GM12878 (cell line): ENCODE results near the gene CRELD2.

Experiments used
- CEBPB ChIP-seq, 2 experiments: fragments of 150-350 bp in 1 of 2; IDR thresholded peaks; 2 replicates each; pipeline ENCODE4 v1.6.1; 2012 to 2014; ENCODE audit warnings: low read depth in 2 of 2, low read length in 2 of 2, borderline replicate concordance in 1 of 2, inconsistent platforms in 1 of 2
- CREM ChIP-seq: IDR thresholded peaks from 2 replicates; pipeline ENCODE4 v1.6.1; 2014; ENCODE audit warnings: antibody characterized with exemption, low read depth
- CTCF ChIP-seq, 3 experiments: IDR thresholded peaks in 2 of 3; conservative IDR thresholded peaks in 1 of 3; 2 replicates each; pipeline ENCODE4 v1.5.1; 2011; ENCODE audit warnings: low read depth in 3 of 3, low read length in 3 of 3, mild to moderate bottlenecking in 3 of 3, control low read depth in 2 of 3, moderate library complexity in 2 of 3, inconsistent platforms in 1 of 3, mixed read lengths in 1 of 3; ENCODE audit not compliant: control insufficient read depth in 2 of 3, insufficient read depth in 1 of 3; ENCODE audit errors: extremely low read depth in 1 of 3
- EP300 ChIP-seq, 2 experiments: fragments of 150-350 bp in 1 of 2; IDR thresholded peaks; 2 replicates each; pipeline ENCODE4 v1.6.1; 2011 to 2012; ENCODE audit warnings: low read depth in 2 of 2, low read length in 2 of 2, borderline replicate concordance in 1 of 2, improper control_type of control experiment in 1 of 2, inconsistent platforms in 1 of 2; ENCODE audit not compliant: control insufficient read depth in 1 of 2
- FOS ChIP-seq: IDR thresholded peaks from 3 replicates; pipeline ENCODE4 v1.6.1; 2011; ENCODE audit warnings: borderline replicate concordance; ENCODE audit not compliant: insufficient read length; ENCODE audit errors: extremely low read depth
- FOXM1 ChIP-seq: IDR thresholded peaks from 2 replicates; pipeline ENCODE4 v1.6.1; 2012; ENCODE audit warnings: low read depth, mild to moderate bottlenecking, inconsistent platforms, low read length, moderate library complexity
- RBBP5 ChIP-seq: fragments of 200-600 bp; sonication (generic); conservative IDR thresholded peaks from 2 replicates; pipeline ENCODE4 v1.6.1; 2016
- ZBED1 ChIP-seq: IDR thresholded peaks from 2 replicates; pipeline ENCODE4 v1.6.1; 2016; ENCODE audit warnings: borderline replicate concordance

DNA sequence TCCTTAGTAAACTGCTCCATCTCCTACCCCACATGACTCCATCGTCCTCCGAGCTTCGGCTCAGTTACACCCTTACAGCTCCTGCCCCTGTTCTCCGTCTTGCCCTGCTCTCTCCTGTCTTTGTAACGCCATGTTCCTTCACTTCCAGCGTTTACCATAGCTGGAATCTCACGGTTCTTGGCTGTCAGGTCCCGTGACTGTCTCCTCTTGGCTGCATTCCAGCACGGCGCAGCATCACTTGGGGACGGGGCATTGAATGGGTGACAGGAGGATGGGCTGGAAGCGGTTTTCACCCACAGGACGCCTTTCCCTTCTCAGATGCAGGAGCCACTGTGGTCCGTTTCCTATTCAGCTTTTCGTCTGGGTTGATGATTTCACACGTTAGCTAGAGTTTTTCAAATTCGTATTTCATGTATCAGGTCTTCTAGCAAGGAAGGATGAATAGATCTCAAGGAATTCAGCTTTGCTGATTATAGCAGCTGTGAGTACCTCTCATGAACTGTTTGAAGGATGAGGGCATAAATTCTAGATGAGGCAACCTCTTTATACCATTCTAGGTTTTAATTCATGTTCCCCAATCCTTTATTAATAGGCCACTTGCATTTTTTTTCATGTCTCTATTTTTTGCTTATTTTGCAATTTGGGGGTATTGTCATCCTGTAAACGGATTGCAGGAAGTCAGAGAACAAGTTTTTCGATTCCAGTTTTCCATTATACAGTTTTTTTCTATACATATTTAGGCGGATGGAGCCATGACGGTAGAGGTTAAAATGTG lies 35.7 kb upstream of the CRELD2 start:
- no peak for TF ChIP-seq CTCF (IDR thresholded peaks at IDR 0.05 in 2 of 3, conservative IDR thresholded peaks at IDR 0.05 in 1 of 3; ENCODE audit: control insufficient read depth in 2 of 3, extremely low read depth in 1 of 3, insufficient read depth in 1 of 3, low read depth in 3 of 3, low read length in 3 of 3)
- TF ChIP-seq ZBED1, result no peak
- TF ChIP-seq EP300 (IDR thresholded peaks at IDR 0.05; ENCODE audit: borderline replicate concordance in 1 of 2, control insufficient read depth in 1 of 2, low read depth in 2 of 2, low read length in 2 of 2), result no peak
- TF ChIP-seq FOXM1, result no peak
- no peak for TF ChIP-seq RBBP5
- no peak for TF ChIP-seq FOS
- no peak for TF ChIP-seq CEBPB (IDR thresholded peaks at IDR 0.05; ENCODE audit: borderline replicate concordance in 1 of 2, low read depth in 2 of 2, low read length in 2 of 2)
- no peak for TF ChIP-seq CREM
